Measurements from ENCODE around the gene PTPRT.

GRCh38 chr20:42996141-42996540 lies 193.6 kb downstream of the PTPRT start:
- TF ChIP-seq CTCF (IDR thresholded peaks at IDR 0.05) (no peak), POLR2AphosphoS5 (IDR thresholded peaks at IDR 0.05) (no peak)

Data from gastroesophageal sphincter (tissue), 3 donors.